ENCODE results near the gene CTRB2. TPM values are rescaled to one million over a fixed set of nuclear protein-coding genes. Genes with fewer than 3 reads are reported as not detected.

The CTRB2 gene
- total RNA-seq, 2 experiments from 2014 or later: not detected

DNA sequence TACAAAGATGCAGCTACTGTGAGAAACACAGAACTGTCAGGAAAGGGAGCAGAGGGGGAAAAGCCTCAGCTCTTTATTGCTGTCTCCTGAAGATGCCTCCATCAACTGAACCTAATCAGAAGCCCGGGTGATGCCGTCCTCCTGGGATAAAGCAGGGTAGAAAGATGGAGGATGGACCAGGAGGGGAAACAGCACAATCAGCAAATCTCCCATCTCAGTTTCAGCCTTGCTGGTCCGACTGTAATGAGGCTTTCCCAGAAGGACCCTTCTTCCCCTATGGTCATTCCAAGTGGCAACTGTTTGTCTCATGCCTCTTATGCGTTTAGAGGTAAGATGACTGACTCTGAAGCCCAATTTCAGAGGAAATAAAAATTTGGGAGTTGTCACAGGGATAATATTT is 34.4 kb downstream of the CTRB2 start:
- Histone ChIP-seq H3K9me3 (ENCODE audit: low read length) (peaks cover 44% of the 10 kb centered on the region), H3K27ac (ENCODE audit: low read depth, low read length, poor library complexity, severe bottlenecking) (no peak overlapping the region), H3K9me2 (ENCODE audit: insufficient read depth, low read length) (no peaks in the 10 kb centered on the region), H3K4me3 (ENCODE audit: low read depth, low read length, poor library complexity, severe bottlenecking) (no peak overlapping the region), H3K4me1 (ENCODE audit: insufficient read depth, low read length, poor library complexity, severe bottlenecking) (no peaks in the 10 kb centered on the region), H3K36me3 (ENCODE audit: insufficient read depth, low read length) (peaks cover 51% of the 10 kb centered on the region), H3K4me2 (ENCODE audit: low read length) (no peak overlapping the region), H2AFZ (ENCODE audit: low read length) (no peak overlapping the region), H3K79me2 (ENCODE audit: insufficient read depth, low read depth, low read length) (no peaks in the 10 kb centered on the region), H4K20me1 (ENCODE audit: insufficient read depth, low read length) (no peaks in the 10 kb centered on the region)
- no TSS peak for BruUV-seq (replicated peaks)
- intact Hi-C loops (cut with micrococcal nuclease; ENCODE audit: unreplicated experiment): no loop called here
- TF ChIP-seq EZH2phosphoT487 (IDR thresholded peaks at IDR 0.05; ENCODE audit: borderline replicate concordance, low read depth, low read length): no peak
- TF ChIP-seq, protein P1, sequence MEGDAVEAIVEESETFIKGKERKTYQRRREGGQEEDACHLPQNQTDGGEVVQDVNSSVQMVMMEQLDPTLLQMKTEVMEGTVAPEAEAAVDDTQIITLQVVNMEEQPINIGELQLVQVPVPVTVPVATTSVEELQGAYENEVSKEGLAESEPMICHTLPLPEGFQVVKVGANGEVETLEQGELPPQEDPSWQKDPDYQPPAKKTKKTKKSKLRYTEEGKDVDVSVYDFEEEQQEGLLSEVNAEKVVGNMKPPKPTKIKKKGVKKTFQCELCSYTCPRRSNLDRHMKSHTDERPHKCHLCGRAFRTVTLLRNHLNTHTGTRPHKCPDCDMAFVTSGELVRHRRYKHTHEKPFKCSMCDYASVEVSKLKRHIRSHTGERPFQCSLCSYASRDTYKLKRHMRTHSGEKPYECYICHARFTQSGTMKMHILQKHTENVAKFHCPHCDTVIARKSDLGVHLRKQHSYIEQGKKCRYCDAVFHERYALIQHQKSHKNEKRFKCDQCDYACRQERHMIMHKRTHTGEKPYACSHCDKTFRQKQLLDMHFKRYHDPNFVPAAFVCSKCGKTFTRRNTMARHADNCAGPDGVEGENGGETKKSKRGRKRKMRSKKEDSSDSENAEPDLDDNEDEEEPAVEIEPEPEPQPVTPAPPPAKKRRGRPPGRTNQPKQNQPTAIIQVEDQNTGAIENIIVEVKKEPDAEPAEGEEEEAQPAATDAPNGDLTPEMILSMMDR (conservative IDR thresholded peaks at IDR 0.05; ENCODE audit: low read length): no peak
- ChIA-PET CTCF (ENCODE audit: unreplicated experiment) (no interaction called here), POLR2A (no interaction called here)
- no peak for DNase-seq (ENCODE audit: low spot score)

DNA sequence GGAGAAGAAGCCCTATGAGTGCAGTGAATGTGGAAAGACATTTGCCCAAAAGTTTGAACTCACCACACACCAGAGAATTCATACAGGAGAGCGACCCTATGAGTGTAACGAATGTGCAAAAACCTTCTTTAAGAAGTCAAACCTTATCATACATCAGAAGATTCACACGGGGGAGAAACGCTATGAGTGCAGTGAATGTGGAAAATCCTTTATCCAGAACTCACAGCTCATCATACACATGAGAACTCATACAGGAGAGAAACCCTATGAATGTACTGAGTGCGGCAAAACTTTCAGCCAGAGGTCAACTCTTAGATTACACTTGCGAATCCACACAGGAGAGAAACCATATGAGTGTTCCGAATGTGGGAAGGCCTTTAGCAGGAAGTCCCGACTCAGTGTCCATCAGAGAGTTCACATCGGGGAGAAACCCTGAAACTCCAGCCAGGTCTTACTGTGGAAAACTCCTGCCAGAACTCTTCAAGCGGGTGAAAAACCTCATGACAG is 37.0 kb downstream of the CTRB2 start:
- no peak overlapping the region for H3K27ac ChIP-seq (ENCODE audit: low read depth, low read length, poor library complexity, severe bottlenecking)
- peaks cover 56% of the 10 kb centered on the region for H3K9me3 ChIP-seq (ENCODE audit: low read length)
- DNase-seq (ENCODE audit: low spot score): no peak
- no peaks in the 10 kb centered on the region for H3K79me2 ChIP-seq (ENCODE audit: insufficient read depth, low read depth, low read length)
- intact Hi-C loops (cut with micrococcal nuclease; ENCODE audit: unreplicated experiment): no loop called here
- no peak overlapping the region for H3K4me3 ChIP-seq (ENCODE audit: low read depth, low read length, poor library complexity, severe bottlenecking)
- TF ChIP-seq, protein P1 (conservative IDR thresholded peaks at IDR 0.05; ENCODE audit: low read length): no peak
- TF ChIP-seq EZH2phosphoT487 (IDR thresholded peaks at IDR 0.05; ENCODE audit: borderline replicate concordance, low read depth, low read length): no peak
- H3K4me1 ChIP-seq (ENCODE audit: insufficient read depth, low read length, poor library complexity, severe bottlenecking): no peaks in the 10 kb centered on the region
- BruUV-seq (replicated peaks): TSS peak; percentile 29
- no peaks in the 10 kb centered on the region for H3K9me2 ChIP-seq (ENCODE audit: insufficient read depth, low read length)
- no peak overlapping the region for H3K4me2 ChIP-seq (ENCODE audit: low read length)
- ChIA-PET POLR2A (no interaction called here), CTCF (ENCODE audit: unreplicated experiment) (no interaction called here)
- no peaks in the 10 kb centered on the region for H4K20me1 ChIP-seq (ENCODE audit: insufficient read depth, low read length)
- no peak overlapping the region for H2AFZ ChIP-seq (ENCODE audit: low read length)
- peaks cover 77% of the 10 kb centered on the region for H3K36me3 ChIP-seq (ENCODE audit: insufficient read depth, low read length)

DNA sequence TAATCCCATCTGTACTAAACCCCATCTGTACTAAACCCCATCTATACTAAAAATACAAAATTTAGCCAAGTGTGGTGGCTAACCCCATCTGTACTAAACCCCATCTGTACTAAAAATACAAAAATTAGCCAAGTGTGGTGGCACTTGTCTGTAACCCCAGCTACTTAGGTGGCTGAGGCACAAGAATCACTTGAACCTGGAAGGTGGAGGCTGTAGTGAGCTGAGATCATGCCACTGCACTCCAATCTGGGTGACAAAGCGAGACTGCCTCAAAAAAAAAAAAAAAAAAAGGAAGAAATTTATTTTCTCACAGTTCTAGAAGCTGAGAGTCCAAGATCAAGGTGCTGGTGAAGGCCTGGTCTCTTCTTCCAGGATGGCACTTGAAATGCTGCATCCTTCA is 46.6 kb downstream of the CTRB2 start:
- no peak overlapping the region for H2AFZ ChIP-seq (ENCODE audit: low read length)
- CTCF ChIA-PET (ENCODE audit: unreplicated experiment): no interaction called here

More for the DNA sequence above, 46.6 kb downstream of the CTRB2 start:
- BruUV-seq (replicated peaks): no TSS peak
- no peak overlapping the region for H3K4me3 ChIP-seq (ENCODE audit: low read depth, low read length, poor library complexity, severe bottlenecking)
- H3K4me2 ChIP-seq (ENCODE audit: low read length): no peak overlapping the region
- H3K79me2 ChIP-seq (ENCODE audit: insufficient read depth, low read depth, low read length): peaks cover 15% of the 10 kb centered on the region; the same call in 1 of the 2 replicates
- no peaks in the 10 kb centered on the region for H4K20me1 ChIP-seq (ENCODE audit: insufficient read depth, low read length)
- H3K9me2 ChIP-seq (ENCODE audit: insufficient read depth, low read length): no peaks in the 10 kb centered on the region
- TF ChIP-seq, protein P1 (conservative IDR thresholded peaks at IDR 0.05; ENCODE audit: low read length): no peak
- TF ChIP-seq EZH2phosphoT487 (IDR thresholded peaks at IDR 0.05; ENCODE audit: borderline replicate concordance, low read depth, low read length): no peak
- no peak for DNase-seq (ENCODE audit: low spot score)
- H3K36me3 ChIP-seq (ENCODE audit: insufficient read depth, low read length): peaks cover 91% of the 10 kb centered on the region
- no peaks in the 10 kb centered on the region for H3K4me1 ChIP-seq (ENCODE audit: insufficient read depth, low read length, poor library complexity, severe bottlenecking)
- POLR2A ChIA-PET: interaction anchor here (0.6 kb wide), 1 partner anchor 11 kb away, joined by 3 read pairs; no protein-coding TSS in a partner anchor
- intact Hi-C loops (cut with micrococcal nuclease; ENCODE audit: unreplicated experiment): no loop called here
- H3K27ac ChIP-seq (ENCODE audit: low read depth, low read length, poor library complexity, severe bottlenecking): no peak overlapping the region
- H3K9me3 ChIP-seq (ENCODE audit: low read length): peaks cover 20% of the 10 kb centered on the region; the same call in 1 of the 2 replicates
